ENCODE data around the gene ZNF43. TPM values are rescaled to one million over a fixed set of nuclear protein-coding genes. Genes with fewer than 3 reads are reported as not detected.

Gene ZNF43
- total RNA-seq, 1 experiment from 2014 or later: 0.34 TPM

GRCh38 chr19:21789466-21790085 is 46.4 kb downstream of the ZNF43 start (continued):
- TF ChIP-seq ZBTB33 (IDR thresholded peaks at IDR 0.05; ENCODE audit: extremely low read depth, insufficient replicate concordance, low read length): no peak

- Histone ChIP-seq H3K36me3 (ENCODE audit: control insufficient read depth in 1 of 2, insufficient read depth in 2 of 2, low read length in 2 of 2) (no peaks in the 10 kb centered on the region), H3K9me3 (ENCODE audit: control insufficient read depth in 1 of 2, insufficient read depth in 1 of 2, low read depth in 1 of 2, low read length in 2 of 2) (peaks cover 3 to 15% of the 10 kb centered on the region in 2 experiments; a peak in 2 of 4 replicates), H3K27ac (ENCODE audit: low read depth, low read length) (no peak overlapping the region), H3K79me2 (ENCODE audit: insufficient read depth, low read length) (no peaks in the 10 kb centered on the region), H4K20me1 (ENCODE audit: insufficient read depth) (no peaks in the 10 kb centered on the region), H3K9ac (ENCODE audit: low read length) (no peak overlapping the region), H2AFZ (ENCODE audit: low read depth, low read length, poor library complexity, severe bottlenecking) (no peak overlapping the region), H3K4me1 (ENCODE audit: control insufficient read depth in 1 of 2, insufficient read depth in 2 of 2, low read length in 2 of 2) (no peaks in the 10 kb centered on the region), H3K4me2 (ENCODE audit: low read length) (no peak overlapping the region), H3K27me3 (ENCODE audit: insufficient read depth, low read length) (no peaks in the 10 kb centered on the region), H3K4me3 (replicated peaks in 1 of 2; ENCODE audit: low read depth in 1 of 2, low read length in 2 of 2) (no peak overlapping the region), H3K9me2 (ENCODE audit: insufficient read depth) (no peaks in the 10 kb centered on the region)
- DNase-seq (ENCODE audit: low read depth, low spot score) (no peak), ATAC-seq (no peak)
- intact Hi-C loops (cut with micrococcal nuclease): no loop called here
- RAD21 ChIA-PET (ENCODE audit: low non-redundant PET in 1 of 2, low total read pairs in 2 of 2, uncharacterized antibody in 2 of 2, unreplicated experiment in 2 of 2): no interaction called here
- BruUV-seq (replicated peaks): no TSS peak
- POLR2A ChIA-PET: no interaction called here
- TF ChIP-seq POLR2AphosphoS5 (IDR thresholded peaks at IDR 0.05; ENCODE audit: low read depth, low read length) (no peak), EZH2 (IDR thresholded peaks at IDR 0.05) (no peak), EGR1 (IDR thresholded peaks at IDR 0.05; ENCODE audit: low read depth) (no peak), REST (IDR thresholded peaks at IDR 0.05; ENCODE audit: low read depth) (no peak), JUND (IDR thresholded peaks at IDR 0.05) (no peak), ELF1 (IDR thresholded peaks at IDR 0.05; ENCODE audit: borderline replicate concordance, low read depth) (no peak), CEBPB (IDR thresholded peaks at IDR 0.05; ENCODE audit: low read depth) (no peak), FOSL1 (IDR thresholded peaks at IDR 0.05; ENCODE audit: low read depth) (no peak), CBX3 (IDR thresholded peaks at IDR 0.05; ENCODE audit: low read depth) (no peak), SRF (IDR thresholded peaks at IDR 0.05; ENCODE audit: low read depth) (no peak), ATF3 (IDR thresholded peaks at IDR 0.05) (no peak), EZH2phosphoT487 (IDR thresholded peaks at IDR 0.05; ENCODE audit: borderline replicate concordance) (no peak)
- TF ChIP-seq, protein P1, sequence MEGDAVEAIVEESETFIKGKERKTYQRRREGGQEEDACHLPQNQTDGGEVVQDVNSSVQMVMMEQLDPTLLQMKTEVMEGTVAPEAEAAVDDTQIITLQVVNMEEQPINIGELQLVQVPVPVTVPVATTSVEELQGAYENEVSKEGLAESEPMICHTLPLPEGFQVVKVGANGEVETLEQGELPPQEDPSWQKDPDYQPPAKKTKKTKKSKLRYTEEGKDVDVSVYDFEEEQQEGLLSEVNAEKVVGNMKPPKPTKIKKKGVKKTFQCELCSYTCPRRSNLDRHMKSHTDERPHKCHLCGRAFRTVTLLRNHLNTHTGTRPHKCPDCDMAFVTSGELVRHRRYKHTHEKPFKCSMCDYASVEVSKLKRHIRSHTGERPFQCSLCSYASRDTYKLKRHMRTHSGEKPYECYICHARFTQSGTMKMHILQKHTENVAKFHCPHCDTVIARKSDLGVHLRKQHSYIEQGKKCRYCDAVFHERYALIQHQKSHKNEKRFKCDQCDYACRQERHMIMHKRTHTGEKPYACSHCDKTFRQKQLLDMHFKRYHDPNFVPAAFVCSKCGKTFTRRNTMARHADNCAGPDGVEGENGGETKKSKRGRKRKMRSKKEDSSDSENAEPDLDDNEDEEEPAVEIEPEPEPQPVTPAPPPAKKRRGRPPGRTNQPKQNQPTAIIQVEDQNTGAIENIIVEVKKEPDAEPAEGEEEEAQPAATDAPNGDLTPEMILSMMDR (IDR thresholded peaks at IDR 0.05 in 2 of 3, conservative IDR thresholded peaks at IDR 0.05 in 1 of 3; ENCODE audit: borderline replicate concordance in 1 of 3, insufficient read depth in 1 of 3, low read depth in 2 of 3, low read length in 2 of 3): no peak
- CTCF ChIA-PET: no interaction called here
Measured at GRCh38 chr19:21786936-21787335, 49.0 kb downstream of the ZNF43 start.

Data from HCT116 (cell line).